Lower leg skin (tissue), 4 donors: ENCODE measurements around the gene TBX20. TPM values are rescaled to one million over a fixed set of nuclear protein-coding genes. Genes with fewer than 3 reads are reported as not detected.
"Not testable (repeated sequence)": the region's sequence is repeated elsewhere in the genome, so short reads cannot be mapped to it uniquely, and the experiment has no call there.

Experiments used
- DNase-seq, 2 donors: peaks; one replicate each; pipeline ENCODE4 v3.0.0-alpha.2; 2019; ENCODE audit warnings: low spot score in 2 of 2
- H3K4me3 ChIP-seq: fragments of 200-600 bp; sonication (generic); 2 replicates; pipeline ENCODE4 v1.5.1; 2017; ENCODE audit warnings: mild to moderate bottlenecking, low read depth; ENCODE audit not compliant: poor library complexity, severe bottlenecking
- CTCF ChIP-seq, 3 donors: fragments of 450-650 bp; IDR thresholded peaks; one replicate each; pipeline ENCODE4 v1.5.1; 2016; ENCODE audit warnings: antibody characterized with exemption in 3 of 3, mild to moderate bottlenecking in 3 of 3, moderate library complexity in 2 of 3
- POLR2A ChIP-seq, 2 donors: fragments of 450-650 bp; IDR thresholded peaks; one replicate each; pipeline ENCODE4 v1.6.1; 2016 to 2017; ENCODE audit warnings: antibody characterized with exemption in 2 of 2, mild to moderate bottlenecking in 1 of 2, moderate library complexity in 1 of 2
- WGBS, 2 donors: methylation state at CpG; one replicate each; pipeline ENCODE4 v1.1.5; 2018; 5-methylcytosine and 5-hydroxymethylcytosine counted together
- intact Hi-C: fragments of 100-400 bp; cut with DNase I; formaldehyde crosslinking; loops from one replicate; pipeline ENCODE4 v1.15.0; 2023; ENCODE audit warnings: low total_unique reads
- total RNA-seq, 4 donors: library from RNA; depleted of rRNA; stranded (reverse); fragments of >200 nt; gene quantifications; one replicate each; pipeline ENCODE4 v1.1.0, GENCODE V29; 2016

TBX20 gene
- total RNA-seq, 4 donors from 2014 or later, result not detected

GRCh38 chr7:35248576-35249536, 5.0 kb downstream of the TBX20 start:
- intact Hi-C loops, result no loop called here
- WGBS, 2 donors, result 7 to 11% methylated on average over 21 of the region's 21 CpGs
- DNase-seq, result no peak
- no peak overlapping the region for H3K4me3 ChIP-seq
- TF ChIP-seq CTCF (IDR thresholded peaks at IDR 0.05), result no peak
- TF ChIP-seq POLR2A (IDR thresholded peaks at IDR 0.05), result no peak

GRCh38 chr7:35246819-35247218, 7.1 kb downstream of the TBX20 start:
- DNase-seq, result no peak
- TF ChIP-seq POLR2A (IDR thresholded peaks at IDR 0.05) (no peak), CTCF (IDR thresholded peaks at IDR 0.05) (no peak)
- H3K4me3 ChIP-seq, result no peak overlapping the region
- intact Hi-C loops, result no loop called here

GRCh38 chr7:35241884-35242283, 12.0 kb downstream of the TBX20 start:
- TF ChIP-seq CTCF (IDR thresholded peaks at IDR 0.05) (no peak), POLR2A (IDR thresholded peaks at IDR 0.05) (no peak)
- H3K4me3 ChIP-seq, result no peak overlapping the region
- 67 to 78% methylated on average over 7 of the region's 7 CpGs for WGBS, 2 donors
- DNase-seq, result no peak
- intact Hi-C loops, result no loop called here

GRCh38 chr7:35241436-35241835, 12.5 kb downstream of the TBX20 start:
- DNase-seq, result no peak
- TF ChIP-seq CTCF (IDR thresholded peaks at IDR 0.05), result no peak
- intact Hi-C loops, result no loop called here
- no peak overlapping the region for H3K4me3 ChIP-seq

GRCh38 chr7:35241008-35241407, 12.9 kb downstream of the TBX20 start:
- H3K4me3 ChIP-seq, intact Hi-C loops, DNase-seq: not testable (repeated sequence)
- WGBS, 2 donors, result 59 to 92% methylated on average over 2 of the region's 2 CpGs

- DNase-seq, H3K4me3 ChIP-seq, intact Hi-C loops: not testable (repeated sequence)
- 74% methylated on average over 5 of the region's 5 CpGs for WGBS, 2 donors
Measured at GRCh38 chr7:35238456-35238855, 15.4 kb downstream of the TBX20 start.

- TF ChIP-seq CTCF (IDR thresholded peaks at IDR 0.05), result no peak
- no peak for TF ChIP-seq POLR2A (IDR thresholded peaks at IDR 0.05)
- intact Hi-C loops, result no loop called here
- no peak overlapping the region for H3K4me3 ChIP-seq
- DNase-seq, result no peak
- WGBS, 2 donors, result 72% methylated on average over 3 of the region's 3 CpGs
Measured at GRCh38 chr7:35232994-35233393, 20.9 kb downstream of the TBX20 start.

- DNase-seq, intact Hi-C loops, H3K4me3 ChIP-seq: not testable (repeated sequence)
- WGBS, 2 donors, result 76 to 82% methylated on average over 3 of the region's 3 CpGs
Measured at GRCh38 chr7:35231221-35231620, 22.7 kb downstream of the TBX20 start.

- intact Hi-C loops, DNase-seq, H3K4me3 ChIP-seq: not testable (repeated sequence)
- WGBS, 2 donors, result 58 to 73% methylated on average over 2 of the region's 2 CpGs
Measured at GRCh38 chr7:35229116-35229780, 24.7 kb downstream of the TBX20 start.
